SK-N-SH treated with all-trans-retinoic acid at 6 μM for 48 hours (cell line): ENCODE results near the gene TGIF1.

Experiments
- PATZ1 ChIP-seq: fragments of 250-450 bp; sonication (Bioruptor Pico); IDR thresholded peaks from 2 replicates; pipeline ENCODE4 v1.8.0; 2020; ENCODE audit warnings: mild to moderate bottlenecking, moderate library complexity, borderline replicate concordance
- ZFP30 ChIP-seq: fragments of 450-650 bp; formaldehyde crosslinking; IDR thresholded peaks from 2 replicates; pipeline ENCODE4 v1.5.0; 2022; ENCODE audit warnings: mild to moderate bottlenecking, moderate library complexity

- no peak; the same call in 1 of the 2 replicates for TF ChIP-seq PATZ1 (CRISPR knock-in tag)
- no peak for TF ChIP-seq ZFP30 (CRISPR knock-in tag)
These were observed 2.2 kb downstream of the TGIF1 start for GRCh38 chr18:3451989-3452749.
